HFFc6 (cell line): ENCODE data around the gene AKTIP. TPM values are rescaled to one million over a fixed set of nuclear protein-coding genes. Genes with fewer than 3 reads are reported as not detected.
A peak's percentile ranks its signal among the peaks of the same experiment; 100 is the strongest.

ENCODE experiments used
- DNase-seq: peaks from one replicate; pipeline ENCODE4 v3.0.0-alpha.2; 2018
- H3K27ac Mint-ChIP-seq: 2 replicates; pipeline ENCODE4 v1.8.0; 2020; ENCODE audit warnings: mild to moderate bottlenecking, mixed read lengths
- H3K27me3 Mint-ChIP-seq: 2 replicates; pipeline ENCODE4 v1.8.0; 2021; ENCODE audit warnings: mild to moderate bottlenecking, moderate library complexity, mixed read lengths; ENCODE audit not compliant: insufficient read depth
- H3K36me3 Mint-ChIP-seq: 2 replicates; pipeline ENCODE4 v1.8.0; 2021; ENCODE audit warnings: low read depth, mixed read lengths
- H3K4me1 Mint-ChIP-seq: 2 replicates; pipeline ENCODE4 v1.8.0; 2020; ENCODE audit warnings: low read depth, mixed read lengths
- H3K4me3 Mint-ChIP-seq: 2 replicates; pipeline ENCODE4 v1.8.0; 2020; ENCODE audit warnings: mild to moderate bottlenecking, moderate library complexity, mixed read lengths
- H3K9me3 Mint-ChIP-seq: 2 replicates; pipeline ENCODE4 v1.8.0; 2020; ENCODE audit warnings: mild to moderate bottlenecking, mixed read lengths
- CTCF ChIP-seq: fragments of 200-600 bp; sonication (generic); IDR thresholded peaks from 2 replicates; pipeline ENCODE4 v1.5.0; 2021; ENCODE audit warnings: antibody characterized with exemption, mild to moderate bottlenecking
- total RNA-seq, 6 experiments: library from RNA; stranded (reverse); fragmentation: NEBNext Ultra II Directional; extraction: Animal tissue kit (Norgen Biotek cat#: 25700); gene quantifications; 2 replicates in 1 of 6; 3 replicates in 5 of 6; pipeline ENCODE4 v1.2.3, GENCODE V29; 2021

The AKTIP gene
- total RNA-seq, 6 experiments from 2014 or later: 17.5 to 21.1 (median 19.6) TPM

- Mint-ChIP-seq H3K4me3 (no peak overlapping the region), H3K9me3 (no peaks in the 10 kb centered on the region), H3K27me3 (no peaks in the 10 kb centered on the region; the same call in 1 of the 2 replicates), H3K36me3 (no peaks in the 10 kb centered on the region), H3K4me1 (peaks cover 50% of the 10 kb centered on the region), H3K27ac (no peak overlapping the region)
- DNase-seq: no peak
- TF ChIP-seq CTCF: no peak
Observed at GRCh38 chr16:53506254-53506653, 3.2 kb upstream of the AKTIP start.

- H3K9me3 Mint-ChIP-seq: no peaks in the 10 kb centered on the region
- H3K4me1 Mint-ChIP-seq: peaks cover 44% of the 10 kb centered on the region
- DNase-seq: no peak
- no peaks in the 10 kb centered on the region for H3K36me3 Mint-ChIP-seq
- H3K4me3 Mint-ChIP-seq: peak overlapping the region; percentile 89
- H3K27ac Mint-ChIP-seq: peak overlapping the region; percentile 97
- H3K27me3 Mint-ChIP-seq: no peaks in the 10 kb centered on the region; the same call in 1 of the 2 replicates
- TF ChIP-seq CTCF: no peak
Observed at GRCh38 chr16:53504665-53505064, 1.7 kb upstream of the AKTIP start.

- Mint-ChIP-seq H3K27me3 (no peaks in the 10 kb centered on the region; the same call in 1 of the 2 replicates), H3K9me3 (no peaks in the 10 kb centered on the region), H3K4me1 (peaks cover 44% of the 10 kb centered on the region), H3K27ac (peak overlapping the region; percentile 97), H3K36me3 (no peaks in the 10 kb centered on the region), H3K4me3 (peak overlapping the region; percentile 89)
- DNase-seq: peak; percentile 26
- no peak for TF ChIP-seq CTCF
Observed at GRCh38 chr16:53503991-53504663, 1.1 kb upstream of the AKTIP start.

- H3K27ac Mint-ChIP-seq: peak overlapping the region; percentile 97
- peak; percentile 100 for DNase-seq
- no peaks in the 10 kb centered on the region; the same call in 1 of the 2 replicates for H3K27me3 Mint-ChIP-seq
- H3K36me3 Mint-ChIP-seq: no peaks in the 10 kb centered on the region
- peak overlapping the region; percentile 89 for H3K4me3 Mint-ChIP-seq
- no peak; the same call in 1 of the 2 replicates for TF ChIP-seq CTCF
- H3K4me1 Mint-ChIP-seq: peaks cover 44% of the 10 kb centered on the region
- H3K9me3 Mint-ChIP-seq: no peaks in the 10 kb centered on the region
Observed at GRCh38 chr16:53503270-53503923, 388 bp upstream of the AKTIP start.

- Mint-ChIP-seq H3K27me3 (no peaks in the 10 kb centered on the region; the same call in 1 of the 2 replicates), H3K27ac (peak overlapping the region; percentile 43), H3K4me1 (peaks cover 34% of the 10 kb centered on the region), H3K9me3 (no peaks in the 10 kb centered on the region), H3K4me3 (peak overlapping the region; percentile 88), H3K36me3 (no peaks in the 10 kb centered on the region)
- no peak for DNase-seq
- no peak for TF ChIP-seq CTCF
Observed at GRCh38 chr16:53501216-53501859, 1.7 kb downstream of the AKTIP start.
